Neural cell (in vitro differentiated cells): ENCODE data around the gene MACF1. TPM values are rescaled to one million over a fixed set of nuclear protein-coding genes. Genes with fewer than 3 reads are reported as not detected.
A peak's percentile ranks its signal among the peaks of the same experiment; 100 is the strongest.
"Not testable (repeated sequence)": the region's sequence is repeated elsewhere in the genome, so short reads cannot be mapped to it uniquely, and the experiment has no call there.

Source experiments
- H2AFZ ChIP-seq: fragments of 200-600, 300-800 bp; sonication (generic), shearing (Covaris generic); 2 replicates; pipeline ENCODE4 v1.6.0; 2014; ENCODE audit warnings: low read depth, mild to moderate bottlenecking, antibody characterized with exemption, low read length, moderate library complexity
- H3F3A ChIP-seq: fragments of 200-600 bp; shearing (Covaris generic); 2 replicates; pipeline ENCODE4 v1.6.1; 2016; ENCODE audit warnings: mild to moderate bottlenecking, moderate library complexity, mixed read lengths, antibody characterized with exemption, low read length; ENCODE audit not compliant: insufficient read depth, poor library complexity, severe bottlenecking
- H3K27ac ChIP-seq: fragments of 200-600, 300-800 bp; sonication (generic), shearing (Covaris generic); 2 replicates; pipeline ENCODE4 v1.5.1; 2014; ENCODE audit warnings: mild to moderate bottlenecking, low read length, moderate library complexity
- H3K27me3 ChIP-seq: fragments of 300-800, 200-600 bp; sonication (generic), shearing (Covaris generic); 2 replicates; pipeline ENCODE4 v1.6.0; 2014; ENCODE audit warnings: mild to moderate bottlenecking, low read depth, low read length, moderate library complexity; ENCODE audit not compliant: insufficient read depth
- H3K36me3 ChIP-seq: fragments of 300-800, 200-600 bp; sonication (generic), shearing (Covaris generic); 2 replicates; pipeline ENCODE4 v1.5.1; 2014; ENCODE audit warnings: mild to moderate bottlenecking, antibody characterized with exemption, low read length, moderate library complexity; ENCODE audit not compliant: insufficient read depth
- H3K4me2 ChIP-seq: fragments of 300-800, 200-600 bp; sonication (generic), shearing (Covaris generic); 2 replicates; pipeline ENCODE4 v1.6.0; 2014; ENCODE audit warnings: mild to moderate bottlenecking, low read length
- H3K4me3 ChIP-seq: fragments of 300-800, 200-600 bp; sonication (generic), shearing (Covaris generic); 2 replicates; pipeline ENCODE4 v1.5.1; 2014; ENCODE audit warnings: mild to moderate bottlenecking, low read length, moderate library complexity
- H3K79me2 ChIP-seq: fragments of 200-600 bp; shearing (Covaris generic); replicated peaks from 2 replicates; pipeline ENCODE4 v1.6.0; 2014; ENCODE audit warnings: mild to moderate bottlenecking, low read length, moderate library complexity; ENCODE audit not compliant: insufficient read depth
- H3K9ac ChIP-seq: fragments of 300-800, 200-600 bp; sonication (generic), shearing (Covaris generic); 2 replicates; pipeline ENCODE4 v1.6.1; 2016; ENCODE audit warnings: mild to moderate bottlenecking, low read length, mixed read lengths
- H3K9me2 ChIP-seq: fragments of 200-600 bp; shearing (Covaris generic); 2 replicates; pipeline ENCODE4 v1.6.1; 2016; ENCODE audit warnings: mild to moderate bottlenecking, low read length, mixed read lengths; ENCODE audit not compliant: insufficient read depth
- H3K9me3 ChIP-seq: fragments of 200-600, 300-800 bp; sonication (generic), shearing (Covaris generic); 2 replicates; pipeline ENCODE4 v1.6.1; 2016; ENCODE audit warnings: mild to moderate bottlenecking, mixed run types, low read length, moderate library complexity, mixed read lengths
- H4K20me1 ChIP-seq: fragments of 200-600 bp; shearing (Covaris generic); 2 replicates; pipeline ENCODE4 v1.6.1; 2016; ENCODE audit warnings: mild to moderate bottlenecking, mixed run types; ENCODE audit not compliant: insufficient read depth
- CTCF ChIP-seq: fragments of 450-650 bp; IDR thresholded peaks from 2 replicates; pipeline ENCODE4 v1.5.1; 2014; ENCODE audit warnings: antibody characterized with exemption, mild to moderate bottlenecking, moderate library complexity; ENCODE audit not compliant: poor library complexity, severe bottlenecking
- EP300 ChIP-seq: fragments of 450-650 bp; conservative IDR thresholded peaks from 2 replicates; pipeline ENCODE4 v1.6.1; 2014; ENCODE audit warnings: antibody characterized with exemption, mild to moderate bottlenecking, moderate library complexity; ENCODE audit not compliant: poor library complexity, severe bottlenecking
- MXI1 ChIP-seq: fragments of 450-650 bp; conservative IDR thresholded peaks from 2 replicates; pipeline ENCODE4 v1.6.1; 2014; ENCODE audit warnings: antibody characterized with exemption, mild to moderate bottlenecking; ENCODE audit not compliant: poor library complexity, severe bottlenecking
- POLR2AphosphoS5 ChIP-seq: IDR thresholded peaks from 2 replicates; pipeline ENCODE4 v1.6.1; 2012
- polyA plus RNA-seq: library from polyadenylated mRNA; depleted of rRNA; stranded (reverse); fragments of >200 nt; gene quantifications from 2 replicates; pipeline ENCODE4 v1.2.3, GENCODE V29; 2014

The MACF1 gene
- polyA plus RNA-seq, 1 donor from 2014 or later = 176 TPM

DNA sequence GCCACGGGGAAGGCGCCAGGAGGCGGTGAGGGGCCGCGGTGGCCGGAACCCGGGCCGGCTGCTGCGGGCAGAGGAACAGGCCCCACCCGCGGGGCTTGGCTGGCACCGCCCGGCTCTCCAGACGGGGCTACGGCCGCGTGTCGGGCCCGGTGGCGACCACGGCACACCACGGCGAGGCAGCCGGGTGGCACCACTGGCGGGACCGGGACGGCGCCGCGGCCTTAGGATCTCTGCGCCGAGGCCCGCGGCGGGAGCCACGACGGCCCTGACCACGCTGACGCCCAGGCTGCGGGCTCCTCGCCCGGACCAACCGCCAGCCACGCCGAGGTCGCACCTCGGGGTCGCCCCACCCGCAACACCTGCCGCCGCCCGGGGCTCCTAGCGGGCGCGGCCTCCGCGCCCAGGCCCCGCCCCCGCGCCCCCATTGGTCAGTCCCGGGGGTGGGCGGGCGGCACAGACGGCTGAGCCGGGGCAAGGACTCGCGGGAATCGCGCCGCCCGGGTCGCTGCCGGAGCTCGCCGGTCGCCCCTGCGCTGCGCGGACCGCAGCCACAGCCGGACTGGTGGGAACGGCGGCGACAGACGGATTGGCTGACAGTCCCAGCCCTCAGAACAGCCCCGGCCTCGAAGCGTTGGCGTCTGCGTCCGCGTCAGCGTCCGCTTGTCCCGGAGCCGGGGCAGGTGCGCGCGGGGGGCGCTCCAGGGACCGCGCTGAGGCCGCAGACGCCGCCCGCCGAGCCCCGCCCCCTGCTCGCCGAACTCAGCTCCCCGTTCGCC lies 286.8 kb downstream of the MACF1 start, which contains the start of gene BMP8A:
TSS of gene BMP8A (plus strand) at position 491 of the 776 bp plus-strand sequence. CDS start 356 bp downstream, outside the sequence.
- H3K79me2 ChIP-seq = no peaks in the 10 kb centered on the region
- no peak within 1 kb of the TSS for H3K9ac ChIP-seq
- peak within 1 kb of the TSS; percentile 59 for H3K4me3 ChIP-seq
- H3K9me2 ChIP-seq = no peaks in the 10 kb centered on the region
- no peak within 1 kb of the TSS for H2AFZ ChIP-seq
- H3K9me3 ChIP-seq = no peaks in the 10 kb centered on the region
- no peaks in the 10 kb centered on the region for H3F3A ChIP-seq
- TF ChIP-seq POLR2AphosphoS5 = peak; percentile 15
- TF ChIP-seq MXI1 = no peak
- TF ChIP-seq CTCF = peak; percentile 32
- TF ChIP-seq EP300 = no peak
- peaks cover 35% of the 10 kb centered on the region for H3K27me3 ChIP-seq
- H3K27ac ChIP-seq = no peak within 1 kb of the TSS
- H4K20me1 ChIP-seq = no peaks in the 10 kb centered on the region
- no peak within 1 kb of the TSS for H3K4me2 ChIP-seq
- peaks cover 10% of the 10 kb centered on the region for H3K36me3 ChIP-seq

- H3K9ac ChIP-seq, H3K4me3 ChIP-seq, H3F3A ChIP-seq, H2AFZ ChIP-seq, H3K36me3 ChIP-seq, H4K20me1 ChIP-seq, H3K27ac ChIP-seq, H3K4me2 ChIP-seq, H3K79me2 ChIP-seq, H3K9me2 ChIP-seq, H3K9me3 ChIP-seq: not testable (repeated sequence)
- peaks cover 35% of the 10 kb centered on the region for H3K27me3 ChIP-seq
Measured at GRCh38 chr1:39492118-39493042, 287.9 kb downstream of the MACF1 start.

DNA sequence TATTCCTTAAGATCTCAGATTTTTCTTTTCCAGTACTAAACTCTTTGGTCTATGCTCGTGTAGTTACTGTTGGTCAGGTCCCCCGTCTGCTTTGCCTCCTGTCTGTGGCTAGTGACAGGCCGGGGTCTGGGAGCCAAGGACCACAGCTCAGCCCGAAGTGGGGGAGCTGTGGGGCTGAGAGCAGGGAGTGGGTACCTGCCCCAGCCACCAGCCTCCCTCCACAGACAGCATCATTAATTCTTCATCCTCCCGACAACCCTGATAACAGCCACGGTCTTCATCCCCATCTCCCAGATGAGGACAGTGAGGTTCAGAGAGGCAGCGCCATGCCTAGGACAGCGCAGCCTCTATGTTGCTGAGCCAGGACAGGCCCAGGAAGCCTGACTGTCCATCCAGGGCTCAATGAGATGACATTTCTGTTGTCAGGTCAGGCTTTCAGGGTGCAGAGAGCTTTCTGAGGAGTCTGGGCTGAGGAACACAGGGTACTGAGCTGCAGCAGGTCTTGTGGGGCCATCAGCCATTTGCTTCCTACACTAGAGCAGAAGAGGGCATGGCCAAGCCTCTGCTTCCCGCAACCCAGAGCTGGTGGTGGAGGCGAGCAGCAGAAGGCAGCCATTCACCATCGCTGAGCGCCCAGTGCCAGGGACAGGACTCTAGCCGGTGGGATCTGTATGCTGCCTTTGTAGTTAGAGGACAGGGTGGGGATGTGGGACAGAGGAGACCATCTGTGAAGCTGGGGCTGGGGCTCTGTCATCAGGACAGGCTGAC lies 288.7 kb downstream of the MACF1 start:
- peaks cover 35% of the 10 kb centered on the region for H3K27me3 ChIP-seq
- not testable (repeated sequence) for H3K27ac ChIP-seq

More for the DNA sequence above, 288.7 kb downstream of the MACF1 start:
- H3K4me3 ChIP-seq, H3K9me2 ChIP-seq, H3K79me2 ChIP-seq, H2AFZ ChIP-seq, H3K36me3 ChIP-seq, H4K20me1 ChIP-seq, H3K4me2 ChIP-seq, H3K9ac ChIP-seq, H3F3A ChIP-seq, H3K9me3 ChIP-seq: not testable (repeated sequence)
